RCC 7860 (cell line): Measurements from ENCODE around the gene RNF213.
"Not testable (repeated sequence)": the region's sequence is repeated elsewhere in the genome, so short reads cannot be mapped to it uniquely, and the experiment has no call there.

Experiments used
- DNase-seq: peaks from one replicate; pipeline ENCODE4 v3.0.0-alpha.2; 2015; ENCODE audit warnings: low spot score
- FAIRE-seq: peaks from 2 replicates; lab custom pipeline; 2012; peaks lifted over from hg19 to GRCh38; lab: Jason Lieb, UNC

The RNF213 gene

GRCh38 chr17:80315517-80316182 lies 55.0 kb downstream of the RNF213 start:
- FAIRE-seq, result no peak
- no peak for DNase-seq

- FAIRE-seq (no peak), DNase-seq (no peak)
Measured at GRCh38 chr17:80316431-80316830, 55.8 kb downstream of the RNF213 start.

- no peak for DNase-seq
- no peak for FAIRE-seq
Measured at GRCh38 chr17:80316927-80317705, 56.5 kb downstream of the RNF213 start.

DNA sequence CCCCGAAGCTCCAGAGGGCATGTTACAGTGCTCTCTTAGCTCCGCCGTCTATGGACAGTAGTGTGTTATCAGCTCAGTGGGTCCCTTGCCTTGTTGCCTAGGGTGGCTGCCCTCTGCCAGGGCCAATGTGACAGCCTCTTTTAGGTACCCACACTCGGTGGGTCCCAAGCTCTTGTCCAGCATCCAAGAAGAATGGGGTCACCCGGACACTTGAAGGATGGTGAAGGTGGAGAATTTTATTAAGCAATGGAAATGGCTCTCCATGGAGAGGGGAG lies 57.0 kb downstream of the RNF213 start:
- FAIRE-seq, result no peak
- DNase-seq, result no peak

DNA sequence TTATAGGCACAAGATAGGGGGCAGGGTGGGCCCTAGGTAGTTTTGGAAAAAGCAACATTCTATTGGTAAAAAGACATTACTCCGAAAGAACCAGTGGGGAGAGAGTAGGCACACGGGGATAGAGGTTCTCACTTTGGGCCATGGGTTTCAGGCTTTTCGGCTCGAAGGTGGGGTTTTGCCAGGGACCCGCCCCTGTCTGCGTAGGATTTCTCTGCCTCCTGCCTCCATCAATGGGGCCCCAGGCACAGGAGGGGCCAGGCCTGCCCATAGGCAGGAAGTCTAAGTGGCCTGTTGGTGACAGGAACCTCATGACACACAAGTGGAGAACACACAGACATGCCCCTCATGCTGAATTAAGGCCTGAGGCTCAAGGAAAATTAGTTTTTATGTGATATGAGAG lies 57.5 kb downstream of the RNF213 start:
- FAIRE-seq, result no peak
- no peak for DNase-seq

- no peak for FAIRE-seq
- no peak for DNase-seq
Measured at GRCh38 chr17:80319262-80319998, 58.8 kb downstream of the RNF213 start.

GRCh38 chr17:80319999-80320344 lies 59.3 kb downstream of the RNF213 start:
- DNase-seq (no peak), FAIRE-seq (no peak)

- no peak for FAIRE-seq
- no peak for DNase-seq
Measured at GRCh38 chr17:80320496-80320895, 59.8 kb downstream of the RNF213 start.

DNA sequence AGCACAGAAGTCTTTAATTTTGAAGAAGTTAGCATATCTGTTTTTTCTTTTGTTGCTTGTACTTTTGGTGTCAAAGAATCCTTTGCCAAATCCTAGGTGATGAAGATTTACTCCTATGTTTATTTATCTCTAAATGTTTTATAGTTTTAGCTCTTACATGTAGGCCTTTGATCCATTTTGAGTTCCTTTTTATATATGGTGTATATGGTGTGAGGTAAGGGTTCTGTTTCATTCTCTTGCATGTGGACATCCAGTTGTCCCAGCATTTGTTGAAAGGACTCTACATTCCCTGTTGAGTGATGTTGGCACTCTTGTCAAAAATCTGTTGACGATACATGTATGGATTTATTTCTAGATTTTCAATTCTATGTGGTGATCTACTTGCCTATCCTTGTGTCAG lies 62.2 kb downstream of the RNF213 start:
- FAIRE-seq, result no peak

GRCh38 chr17:80323982-80324381 lies 63.3 kb downstream of the RNF213 start:
- DNase-seq (no peak), FAIRE-seq (no peak)

More for the DNA sequence above, 62.2 kb downstream of the RNF213 start:
- no peak for DNase-seq

- FAIRE-seq (no peak), DNase-seq (no peak)
Measured at GRCh38 chr17:80327518-80327917, 66.9 kb downstream of the RNF213 start.

- FAIRE-seq (no peak), DNase-seq (no peak)
Measured at GRCh38 chr17:80328634-80329380, 68.2 kb downstream of the RNF213 start.

DNA sequence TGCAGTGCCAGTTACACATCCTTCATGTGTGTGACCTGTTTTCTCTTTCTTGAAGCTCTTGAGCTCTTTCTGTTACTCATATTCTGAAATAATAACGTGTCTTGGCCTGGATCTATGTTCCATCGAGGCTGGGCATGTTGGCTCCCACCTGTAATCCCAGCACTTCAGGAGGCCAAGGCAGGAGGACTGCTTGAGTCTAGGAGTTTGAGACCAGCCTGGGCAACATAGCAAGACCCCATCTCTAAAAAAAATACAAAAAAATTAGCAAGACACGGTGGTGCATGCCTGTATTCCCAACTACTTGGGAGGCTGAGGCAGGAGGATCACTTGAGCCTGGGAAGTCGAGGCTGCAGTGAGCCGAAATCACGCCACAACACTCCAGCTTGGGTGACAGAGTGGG lies 68.8 kb downstream of the RNF213 start:
- DNase-seq, FAIRE-seq: not testable (repeated sequence)

DNA sequence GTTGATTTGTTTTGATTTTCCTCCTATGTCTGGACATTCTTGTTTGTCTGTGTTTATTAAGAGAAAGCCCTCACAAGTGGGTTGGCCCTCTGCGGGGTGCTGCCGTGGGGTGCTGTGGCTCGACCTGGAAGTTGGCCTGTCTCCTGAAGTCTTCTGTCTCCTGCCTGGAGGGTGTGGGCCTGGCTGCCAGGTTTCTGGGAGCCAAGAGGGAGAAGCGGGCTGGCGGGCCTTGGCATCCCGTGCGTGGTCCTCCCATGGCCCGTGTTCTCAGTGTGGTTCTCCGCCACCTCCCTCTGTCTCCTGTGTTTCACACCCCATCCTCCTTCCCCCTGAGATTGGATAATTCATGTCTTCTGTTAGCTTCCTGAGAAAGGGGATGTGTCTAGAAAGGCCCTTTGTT lies 69.6 kb downstream of the RNF213 start:
- no peak for FAIRE-seq

GRCh38 chr17:80330938-80331337 lies 70.3 kb downstream of the RNF213 start:
- FAIRE-seq, DNase-seq: not testable (repeated sequence)

More for the DNA sequence above, 69.6 kb downstream of the RNF213 start:
- DNase-seq, result no peak

DNA sequence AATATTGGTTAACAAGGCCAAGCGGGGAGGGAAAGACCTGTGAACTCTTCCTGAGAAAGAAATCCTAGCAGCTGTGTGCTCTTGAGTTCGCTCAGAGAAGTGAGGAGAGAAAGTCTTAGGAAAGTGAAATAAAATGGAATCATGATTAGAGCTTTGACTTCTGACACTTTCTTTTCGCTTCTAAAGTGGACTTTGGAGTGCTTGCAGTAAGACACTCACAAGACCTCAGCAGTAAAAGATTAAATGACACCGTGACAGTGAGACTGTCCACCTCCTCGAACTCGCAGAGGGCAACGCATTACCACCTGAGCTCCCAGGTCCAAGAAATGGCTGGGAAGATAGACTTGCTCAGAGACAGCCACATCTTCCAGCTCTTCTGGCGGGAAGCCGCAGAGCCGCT lies 71.2 kb downstream of the RNF213 start:
- FAIRE-seq, result no peak
- DNase-seq, result no peak

GRCh38 chr17:80337195-80337895 lies 76.7 kb downstream of the RNF213 start:
- FAIRE-seq (no peak), DNase-seq (no peak)

- no peak for DNase-seq
- no peak for FAIRE-seq
Measured at GRCh38 chr17:80339118-80339517, 78.5 kb downstream of the RNF213 start.

DNA sequence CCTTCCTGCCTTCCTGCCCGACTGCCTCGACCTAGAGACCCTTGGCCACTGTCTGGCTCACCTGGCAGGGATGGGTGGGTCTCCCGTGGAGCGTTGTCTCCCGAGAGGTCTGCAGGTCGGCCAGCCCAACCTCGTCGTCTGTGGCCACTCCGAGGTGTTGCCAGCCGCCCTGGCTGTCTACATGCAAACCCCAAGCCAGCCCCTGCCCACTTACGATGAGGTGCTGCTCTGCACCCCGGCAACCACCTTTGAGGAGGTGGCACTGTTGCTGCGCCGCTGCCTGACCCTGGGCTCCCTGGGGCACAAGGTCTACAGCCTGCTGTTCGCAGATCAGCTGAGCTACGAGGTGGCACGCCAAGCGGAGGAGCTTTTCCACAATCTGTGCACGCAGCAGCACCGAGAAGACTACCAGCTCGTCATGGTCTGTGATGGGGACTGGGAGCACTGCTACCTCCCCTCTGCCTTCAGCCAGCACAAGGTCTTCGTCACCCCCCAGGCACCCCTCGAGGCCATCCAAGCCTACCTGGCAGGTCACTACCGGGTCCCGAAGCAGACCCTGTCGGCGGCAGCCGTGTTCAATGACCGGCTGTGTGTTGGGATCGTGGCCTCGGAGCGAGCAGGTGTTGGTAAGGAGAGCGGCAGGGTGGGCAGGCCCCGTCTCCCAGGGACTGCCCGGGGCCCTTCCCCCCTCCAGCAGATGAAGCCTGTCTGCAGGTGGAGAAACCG lies 79.2 kb downstream of the RNF213 start:
- DNase-seq, result no peak
- FAIRE-seq, result no peak

DNA sequence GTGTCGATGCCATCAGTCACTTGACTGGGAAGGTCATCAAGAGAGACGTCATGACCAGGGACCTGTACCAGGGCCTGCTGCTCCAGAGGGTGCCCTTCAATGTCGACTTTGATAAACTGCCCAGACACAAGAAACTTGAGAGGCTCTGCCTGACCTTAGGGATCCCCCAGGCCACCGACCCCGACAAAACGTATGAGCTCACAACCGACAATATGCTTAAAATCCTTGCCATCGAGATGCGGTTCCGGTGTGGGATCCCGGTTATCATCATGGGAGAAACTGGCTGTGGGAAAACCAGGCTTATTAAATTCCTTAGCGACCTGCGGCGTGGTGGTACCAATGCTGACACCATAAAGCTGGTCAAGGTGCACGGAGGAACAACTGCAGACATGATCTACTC lies 84.7 kb downstream of the RNF213 start:
- FAIRE-seq (no peak), DNase-seq (no peak)
